ENCODE measurements around the gene PLOD3. TPM values are rescaled to one million over a fixed set of nuclear protein-coding genes. Genes with fewer than 3 reads are reported as not detected.

PLOD3 gene
- total RNA-seq, 2 experiments from 2014 or later = 18.8 to 19.7 TPM

- H3K9me3 Mint-ChIP-seq = no peaks in the 10 kb centered on the region
- no peak overlapping the region for H3K4me3 Mint-ChIP-seq
- intact Hi-C loops (cut with micrococcal nuclease) = no loop called here
- CTCF ChIA-PET = interaction anchor here (0.7 to 1.1 kb wide), 3 partner anchors 16 to 43 kb away, joined by 3 to 4 read pairs (median 4); no protein-coding TSS in a partner anchor
- H3K27me3 Mint-ChIP-seq (ENCODE audit: low read depth) = peaks cover 15% of the 10 kb centered on the region
- H3K36me3 Mint-ChIP-seq (ENCODE audit: low read depth) = no peaks in the 10 kb centered on the region
- peaks cover 2% of the 10 kb centered on the region for H3K4me1 Mint-ChIP-seq (ENCODE audit: low read depth)
- DNase-seq = no peak
- no peak overlapping the region for H3K27ac Mint-ChIP-seq
Measured at GRCh38 chr7:101186844-101187428, 30.4 kb downstream of the PLOD3 start.

DNA sequence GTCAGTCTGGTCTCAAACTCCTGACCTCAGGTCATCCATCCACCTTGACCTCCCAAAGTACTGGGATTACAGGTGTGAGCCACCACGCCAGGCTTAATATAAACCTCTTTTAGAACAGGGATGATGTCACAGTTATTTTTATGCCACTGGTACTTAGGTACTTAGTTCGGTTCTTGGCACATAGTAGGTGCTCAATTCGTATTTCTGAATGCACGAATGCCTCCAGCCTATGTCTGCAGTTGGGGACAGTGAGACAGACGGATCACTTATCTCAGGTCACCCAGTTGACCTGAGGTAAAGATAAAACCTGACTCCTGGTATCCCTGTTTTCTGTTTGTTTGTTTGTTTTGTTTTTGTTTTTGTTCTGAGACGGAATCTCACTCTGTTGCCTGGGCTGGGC, 31.2 kb downstream of the PLOD3 start:
- H3K9me3 Mint-ChIP-seq = no peaks in the 10 kb centered on the region
- DNase-seq = no peak
- H3K4me3 Mint-ChIP-seq = no peak overlapping the region
- CTCF ChIA-PET = interaction anchor here (1.1 kb wide), 1 partner anchor 16 kb away, joined by 4 read pairs; no protein-coding TSS in a partner anchor
- H3K27me3 Mint-ChIP-seq (ENCODE audit: low read depth) = peaks cover 17% of the 10 kb centered on the region
- H3K27ac Mint-ChIP-seq = no peak overlapping the region
- peaks cover 2% of the 10 kb centered on the region for H3K4me1 Mint-ChIP-seq (ENCODE audit: low read depth)
- intact Hi-C loops (cut with micrococcal nuclease) = no loop called here
- no peaks in the 10 kb centered on the region for H3K36me3 Mint-ChIP-seq (ENCODE audit: low read depth)

GRCh38 chr7:101185258-101185839, 32.0 kb downstream of the PLOD3 start:
- Mint-ChIP-seq H3K27ac (no peak overlapping the region), H3K9me3 (no peaks in the 10 kb centered on the region), H3K36me3 (ENCODE audit: low read depth) (no peaks in the 10 kb centered on the region), H3K4me1 (ENCODE audit: low read depth) (peaks cover 4% of the 10 kb centered on the region), H3K4me3 (no peak overlapping the region), H3K27me3 (ENCODE audit: low read depth) (peaks cover 24% of the 10 kb centered on the region)
- intact Hi-C loops (cut with micrococcal nuclease) = no loop called here
- DNase-seq = no peak
- CTCF ChIA-PET = interaction anchor here (1.3 kb wide), 1 partner anchor 41 kb away, joined by 5 read pairs; no protein-coding TSS in a partner anchor

DNA sequence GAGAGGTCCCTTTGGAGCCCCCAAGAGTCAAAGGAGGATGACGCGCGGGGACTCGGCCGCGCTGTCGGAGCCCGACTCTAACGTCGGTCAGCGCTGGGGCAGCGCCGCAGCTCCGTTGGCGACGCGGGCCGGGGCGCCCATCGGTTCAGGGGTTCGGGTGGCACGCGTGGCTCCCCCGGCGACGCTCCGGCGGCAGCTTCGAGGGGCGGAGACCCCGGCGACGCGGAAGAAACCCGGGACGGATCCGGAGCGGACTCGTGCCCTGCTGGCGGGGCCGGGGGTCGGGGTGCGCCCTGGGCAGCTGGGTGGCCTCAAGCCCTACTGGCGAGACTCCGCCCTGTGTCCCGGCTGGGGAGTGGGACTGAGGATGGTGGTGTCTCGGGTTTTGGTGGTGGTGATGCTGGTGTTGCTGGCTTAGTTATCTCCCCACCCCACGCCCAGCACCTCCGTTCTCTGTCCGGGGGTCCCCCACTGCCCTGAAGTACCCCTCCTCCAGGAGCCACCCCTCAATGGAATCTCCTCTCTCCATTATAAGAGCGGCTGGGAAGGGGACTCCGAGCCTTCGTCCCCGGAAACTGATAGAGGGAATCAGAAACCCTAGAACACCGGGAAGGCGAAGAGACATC, 37.1 kb downstream of the PLOD3 start, which contains the start of gene NAT16:
Gene NAT16 (minus strand): TSS at position 164 of the 626 bp plus-strand sequence. CDS start 5,486 bp downstream, outside the sequence.
- H3K4me1 Mint-ChIP-seq (ENCODE audit: low read depth) = peaks cover 12% of the 10 kb centered on the region
- H3K9me3 Mint-ChIP-seq = no peaks in the 10 kb centered on the region
- DNase-seq = no peak
- peaks cover 54% of the 10 kb centered on the region for H3K27me3 Mint-ChIP-seq (ENCODE audit: low read depth)
- H3K4me3 Mint-ChIP-seq = no peak within 1 kb of the TSS
- H3K27ac Mint-ChIP-seq = no peak within 1 kb of the TSS
- CTCF ChIA-PET = no interaction called here
- no peaks in the 10 kb centered on the region for H3K36me3 Mint-ChIP-seq (ENCODE audit: low read depth)
- intact Hi-C loops (cut with micrococcal nuclease) = no loop called here

DNA sequence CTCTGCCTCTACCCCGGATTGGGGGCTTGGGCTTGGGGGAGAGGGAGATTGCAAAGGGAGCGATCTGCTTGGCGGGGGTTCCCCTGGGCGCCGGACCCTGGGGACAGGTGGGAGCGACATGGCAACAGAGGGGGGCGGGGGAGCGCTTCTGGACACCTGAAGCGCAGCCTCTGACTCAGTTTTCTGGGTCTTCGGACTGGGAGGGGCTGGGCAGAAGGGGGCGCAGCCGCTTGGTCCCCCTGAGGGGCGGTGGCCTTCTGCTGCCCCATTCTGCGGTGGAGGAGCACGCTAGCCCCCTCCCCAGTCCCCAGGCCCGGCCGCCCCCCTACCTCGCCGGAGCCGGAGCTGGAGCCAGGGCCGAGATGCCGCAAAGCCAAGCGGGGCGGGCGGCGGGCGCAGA, 37.7 kb downstream of the PLOD3 start:
- Mint-ChIP-seq H3K27ac (no peak overlapping the region), H3K4me3 (no peak overlapping the region), H3K9me3 (no peaks in the 10 kb centered on the region), H3K36me3 (ENCODE audit: low read depth) (no peaks in the 10 kb centered on the region), H3K4me1 (ENCODE audit: low read depth) (peaks cover 12% of the 10 kb centered on the region), H3K27me3 (ENCODE audit: low read depth) (peaks cover 58% of the 10 kb centered on the region)
- DNase-seq = no peak
- CTCF ChIA-PET = no interaction called here
- intact Hi-C loops (cut with micrococcal nuclease) = loop anchor here (10.0 kb wide), 1 partner anchor 105 kb away; no protein-coding TSS in a partner anchor

DNA sequence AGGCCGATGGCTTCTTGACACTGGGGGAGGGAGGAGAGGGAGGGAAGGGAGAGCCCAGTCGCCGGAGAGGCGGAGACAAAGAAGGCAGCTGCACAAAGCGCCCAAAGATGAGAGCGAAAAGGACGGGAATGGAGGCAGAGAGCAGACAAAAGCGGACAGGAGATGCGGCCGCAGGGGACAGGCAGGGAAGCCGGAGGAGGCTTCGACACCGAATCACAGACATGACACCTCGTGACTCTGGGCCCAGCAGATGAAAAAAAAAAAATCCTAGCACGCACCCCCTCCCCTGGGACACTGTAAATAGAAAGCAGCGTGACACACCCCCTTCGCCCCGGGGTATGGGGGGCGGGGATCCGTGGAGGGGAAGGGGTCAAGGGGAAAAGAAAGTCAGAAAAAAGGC, 38.3 kb downstream of the PLOD3 start:
- no peak for DNase-seq
- no peaks in the 10 kb centered on the region for H3K9me3 Mint-ChIP-seq
- CTCF ChIA-PET = no interaction called here
- no peak overlapping the region for H3K27ac Mint-ChIP-seq
- H3K27me3 Mint-ChIP-seq (ENCODE audit: low read depth) = peaks cover 62% of the 10 kb centered on the region
- intact Hi-C loops (cut with micrococcal nuclease) = loop anchor here (10.0 kb wide), 1 partner anchor 106 kb away; no protein-coding TSS in a partner anchor
- H3K4me1 Mint-ChIP-seq (ENCODE audit: low read depth) = peaks cover 17% of the 10 kb centered on the region
- no peaks in the 10 kb centered on the region for H3K36me3 Mint-ChIP-seq (ENCODE audit: low read depth)
- no peak overlapping the region for H3K4me3 Mint-ChIP-seq

DNA sequence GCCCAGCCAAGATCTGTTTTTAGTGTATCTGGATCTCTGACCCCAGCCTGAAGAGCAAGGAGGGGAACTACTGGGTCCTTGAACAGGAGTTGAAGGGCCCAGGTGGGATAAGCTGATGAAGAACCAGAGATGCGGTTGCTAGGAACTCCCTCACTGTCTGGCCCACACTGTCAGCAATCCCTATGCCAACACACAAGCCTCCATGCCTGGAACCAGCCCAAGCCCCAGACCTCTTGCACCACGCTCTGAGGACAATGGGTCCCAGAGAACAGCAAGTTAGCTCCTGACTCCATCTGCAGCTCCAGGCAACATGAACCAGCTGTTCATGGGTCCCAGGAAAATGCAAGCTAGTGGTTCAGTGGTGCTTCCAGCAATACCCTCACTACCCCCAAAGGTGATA, 39.7 kb downstream of the PLOD3 start:
- no peaks in the 10 kb centered on the region for H3K36me3 Mint-ChIP-seq (ENCODE audit: low read depth)

DNA sequence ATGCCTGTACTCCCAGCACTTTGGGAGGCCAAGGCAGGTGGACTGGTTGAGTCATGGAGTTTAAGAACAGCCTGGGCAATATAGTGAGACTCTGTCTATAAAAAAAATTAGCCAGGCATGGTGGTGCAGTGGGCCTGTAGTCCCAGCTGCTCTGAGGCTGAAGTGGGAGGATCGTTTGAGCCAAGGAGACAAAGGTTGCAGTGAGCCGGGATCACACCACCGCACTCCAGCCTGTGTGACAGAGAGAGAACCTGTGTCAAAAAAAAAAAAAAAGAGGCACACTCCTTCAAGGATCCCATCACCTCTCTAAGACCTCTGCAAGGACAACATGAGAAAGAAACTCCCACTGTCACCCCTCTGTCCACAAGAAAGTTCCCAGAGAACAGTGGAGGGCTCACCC, 41.7 kb downstream of the PLOD3 start:
- CTCF ChIA-PET = interaction anchor here (0.6 to 5.7 kb wide), 5 partner anchors 17 to 536 kb away, joined by 3 to 33 read pairs (median 3); no protein-coding TSS in a partner anchor

More for the DNA sequence above, 39.7 kb downstream of the PLOD3 start:
- peaks cover 72% of the 10 kb centered on the region for H3K27me3 Mint-ChIP-seq (ENCODE audit: low read depth)
- CTCF ChIA-PET = interaction anchor here (1.5 to 5.7 kb wide), 2 partner anchors 15 to 34 kb away, joined by 9 to 33 read pairs; no protein-coding TSS in a partner anchor
- H3K4me3 Mint-ChIP-seq = no peak overlapping the region
- intact Hi-C loops (cut with micrococcal nuclease) = loop anchor here (10.0 kb wide), 1 partner anchor 107 kb away; no protein-coding TSS in a partner anchor
- H3K4me1 Mint-ChIP-seq (ENCODE audit: low read depth) = peaks cover 28% of the 10 kb centered on the region
- DNase-seq = no peak
- no peak overlapping the region for H3K27ac Mint-ChIP-seq
- no peaks in the 10 kb centered on the region for H3K9me3 Mint-ChIP-seq

GRCh38 chr7:101174322-101174854, 43.0 kb downstream of the PLOD3 start:
- Mint-ChIP-seq H3K4me3 (peak overlapping the region; percentile 8), H3K27me3 (ENCODE audit: low read depth) (peaks cover 80% of the 10 kb centered on the region), H3K4me1 (ENCODE audit: low read depth) (peaks cover 48% of the 10 kb centered on the region), H3K27ac (no peak overlapping the region), H3K9me3 (no peaks in the 10 kb centered on the region), H3K36me3 (ENCODE audit: low read depth) (no peaks in the 10 kb centered on the region)
- CTCF ChIA-PET = interaction anchor here (0.6 to 5.7 kb wide), 10 partner anchors 18 to 458 kb away, joined by 3 to 33 read pairs (median 4); partner anchors contain the start of gene SERPINE1
- peak; percentile 15 for DNase-seq
- intact Hi-C loops (cut with micrococcal nuclease) = loop anchor here (1.0 to 10.0 kb wide), 2 partner anchors 9 to 110 kb away; partner anchors contain the start of gene VGF

More for the DNA sequence above, 41.7 kb downstream of the PLOD3 start:
- Mint-ChIP-seq H3K27ac (no peak overlapping the region), H3K4me3 (no peak overlapping the region), H3K36me3 (ENCODE audit: low read depth) (no peaks in the 10 kb centered on the region), H3K4me1 (ENCODE audit: low read depth) (peaks cover 41% of the 10 kb centered on the region), H3K27me3 (ENCODE audit: low read depth) (peaks cover 73% of the 10 kb centered on the region), H3K9me3 (no peaks in the 10 kb centered on the region)
- intact Hi-C loops (cut with micrococcal nuclease) = loop anchor here (10.0 kb wide), 1 partner anchor 109 kb away; no protein-coding TSS in a partner anchor
- no peak for DNase-seq

- H3K4me3 Mint-ChIP-seq = peak overlapping the region; percentile 52
- peaks cover 49% of the 10 kb centered on the region for H3K4me1 Mint-ChIP-seq (ENCODE audit: low read depth)
- H3K27ac Mint-ChIP-seq = no peak overlapping the region
- DNase-seq = peak; percentile 84
- no peaks in the 10 kb centered on the region for H3K36me3 Mint-ChIP-seq (ENCODE audit: low read depth)
- intact Hi-C loops (cut with micrococcal nuclease) = loop anchor here (1.0 to 10.0 kb wide), 2 partner anchors 8 to 111 kb away; partner anchors contain the start of gene VGF
- CTCF ChIA-PET = interaction anchor here (0.5 to 5.7 kb wide), 9 partner anchors 14 to 109 kb away, joined by 3 to 33 read pairs (median 4); partner anchors contain the start of gene FIS1
- peaks cover 80% of the 10 kb centered on the region for H3K27me3 Mint-ChIP-seq (ENCODE audit: low read depth)
- no peaks in the 10 kb centered on the region for H3K9me3 Mint-ChIP-seq
Measured at GRCh38 chr7:101173752-101174244, 43.6 kb downstream of the PLOD3 start.

GRCh38 chr7:101172854-101173751, 44.3 kb downstream of the PLOD3 start:
- Mint-ChIP-seq H3K4me3 (peak overlapping the region; percentile 42), H3K27me3 (ENCODE audit: low read depth) (peaks cover 81% of the 10 kb centered on the region), H3K27ac (no peak overlapping the region), H3K4me1 (ENCODE audit: low read depth) (peaks cover 53% of the 10 kb centered on the region), H3K9me3 (no peaks in the 10 kb centered on the region), H3K36me3 (ENCODE audit: low read depth) (no peaks in the 10 kb centered on the region)
- peak; percentile 57 for DNase-seq
- CTCF ChIA-PET = interaction anchor here (0.5 to 5.7 kb wide), 6 partner anchors 15 to 110 kb away, joined by 3 to 33 read pairs (median 5); partner anchors contain the start of gene FIS1
- intact Hi-C loops (cut with micrococcal nuclease) = loop anchor here (10.0 kb wide), 1 partner anchor 112 kb away; no protein-coding TSS in a partner anchor
